ENCODE measurements around the gene MICAL3.

The MICAL3 gene

GRCh38 chr22:17915188-17915587 lies 109.2 kb downstream of the MICAL3 start:
- no peak for DNase-seq (ENCODE audit: low read depth, low spot score)

- DNase-seq (ENCODE audit: low read depth, low spot score) = no peak
Observed at GRCh38 chr22:17914474-17914873, 109.9 kb downstream of the MICAL3 start.

GRCh38 chr22:17913801-17914347 lies 110.5 kb downstream of the MICAL3 start:
- no peak for DNase-seq (ENCODE audit: low read depth, low spot score)

GRCh38 chr22:17912945-17913721 lies 111.2 kb downstream of the MICAL3 start:
- no peak for DNase-seq (ENCODE audit: low read depth, low spot score)

- DNase-seq (ENCODE audit: low read depth, low spot score) = no peak
Observed at GRCh38 chr22:17911887-17912286, 112.5 kb downstream of the MICAL3 start.

GRCh38 chr22:17911312-17911705 lies 113.1 kb downstream of the MICAL3 start:
- no peak for DNase-seq (ENCODE audit: low read depth, low spot score)

- DNase-seq (ENCODE audit: low read depth, low spot score) = no peak
Observed at GRCh38 chr22:17910561-17911311, 113.6 kb downstream of the MICAL3 start.

GRCh38 chr22:17907748-17908051 lies 116.7 kb downstream of the MICAL3 start:
- no peak for DNase-seq (ENCODE audit: low read depth, low spot score)

GRCh38 chr22:17906978-17907747 lies 117.2 kb downstream of the MICAL3 start:
- DNase-seq (ENCODE audit: low read depth, low spot score) = no peak

GRCh38 chr22:17905445-17905844 lies 118.9 kb downstream of the MICAL3 start:
- DNase-seq (ENCODE audit: low read depth, low spot score) = no peak

GRCh38 chr22:17903564-17904295 lies 120.6 kb downstream of the MICAL3 start:
- DNase-seq (ENCODE audit: low read depth, low spot score) = no peak

GRCh38 chr22:17902960-17903359 lies 121.4 kb downstream of the MICAL3 start:
- DNase-seq (ENCODE audit: low read depth, low spot score) = no peak

- no peak for DNase-seq (ENCODE audit: low read depth, low spot score)
Observed at GRCh38 chr22:17898375-17898774, 126.0 kb downstream of the MICAL3 start.

- DNase-seq (ENCODE audit: low read depth, low spot score) = no peak
Observed at GRCh38 chr22:17897858-17898257, 126.5 kb downstream of the MICAL3 start.

GRCh38 chr22:17897426-17897825 lies 126.9 kb downstream of the MICAL3 start:
- DNase-seq (ENCODE audit: low read depth, low spot score) = no peak

GRCh38 chr22:17896586-17896985 lies 127.8 kb downstream of the MICAL3 start:
- DNase-seq (ENCODE audit: low read depth, low spot score) = no peak

- no peak for DNase-seq (ENCODE audit: low read depth, low spot score)
Observed at GRCh38 chr22:17893900-17894535, 130.3 kb downstream of the MICAL3 start.

- no peak for DNase-seq (ENCODE audit: low read depth, low spot score)
Observed at GRCh38 chr22:17892376-17892775, 132.0 kb downstream of the MICAL3 start.

- no peak for DNase-seq (ENCODE audit: low read depth, low spot score)
Observed at GRCh38 chr22:17891481-17892167, 132.7 kb downstream of the MICAL3 start.

GRCh38 chr22:17890892-17891291 lies 133.5 kb downstream of the MICAL3 start:
- no peak for DNase-seq (ENCODE audit: low read depth, low spot score)
